ENCODE results near the gene IFNGR2. TPM values are rescaled to one million over a fixed set of nuclear protein-coding genes. Genes with fewer than 3 reads are reported as not detected.

Gene IFNGR2
- total RNA-seq, 1 experiment from 2014 or later = 87.7 TPM

GRCh38 chr21:33395891-33396331, 7.3 kb upstream of the IFNGR2 start:
- TF ChIP-seq CTCF (IDR thresholded peaks at IDR 0.05; ENCODE audit: unreplicated experiment) = no peak
- ChIA-PET POLR2A (interaction anchor here (0.6 to 1.5 kb wide), 5 partner anchors 11 to 54 kb away, joined by 3 to 10 read pairs (median 4); no protein-coding TSS in a partner anchor), CTCF (no interaction called here)
- Mint-ChIP-seq H3K4me1 (ENCODE audit: insufficient read depth, unreplicated experiment) (peaks cover 33% of the 10 kb centered on the region), H3K27me3 (ENCODE audit: insufficient read depth, unreplicated experiment) (no peaks in the 10 kb centered on the region), H3K9me3 (ENCODE audit: unreplicated experiment) (no peaks in the 10 kb centered on the region), H3K4me3 (ENCODE audit: unreplicated experiment) (no peak overlapping the region), H3K27ac (ENCODE audit: low read depth, unreplicated experiment) (no peak overlapping the region), H3K36me3 (ENCODE audit: insufficient read depth, unreplicated experiment) (no peaks in the 10 kb centered on the region)
- BruUV-seq (replicated peaks) = no TSS peak
- intact Hi-C loops (cut with micrococcal nuclease) = no loop called here
- DNase-seq (ENCODE audit: unreplicated experiment) = peak; percentile 73

DNA sequence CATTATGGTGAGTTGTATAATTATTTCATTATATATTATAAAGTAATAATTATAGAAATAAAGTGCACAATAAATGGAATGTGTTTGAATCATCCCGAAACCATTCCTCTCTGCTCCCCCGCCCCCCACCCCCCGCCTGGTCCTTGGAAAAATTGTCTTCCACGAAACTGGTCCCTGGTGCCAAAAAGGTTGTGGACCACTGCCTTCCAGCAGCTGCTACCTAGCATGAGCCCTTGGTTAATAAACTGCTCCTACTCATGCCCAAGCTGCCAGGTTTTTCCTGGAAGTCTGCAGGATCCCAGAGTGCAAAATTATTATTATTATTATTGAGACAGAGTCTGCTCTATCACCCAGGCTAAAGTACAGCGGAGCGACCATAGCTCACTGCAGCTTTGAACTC, 6.8 kb upstream of the IFNGR2 start:
- peak overlapping the region; percentile 39 for H3K27ac Mint-ChIP-seq (ENCODE audit: low read depth, unreplicated experiment)
- no TSS peak for BruUV-seq (replicated peaks)

DNA sequence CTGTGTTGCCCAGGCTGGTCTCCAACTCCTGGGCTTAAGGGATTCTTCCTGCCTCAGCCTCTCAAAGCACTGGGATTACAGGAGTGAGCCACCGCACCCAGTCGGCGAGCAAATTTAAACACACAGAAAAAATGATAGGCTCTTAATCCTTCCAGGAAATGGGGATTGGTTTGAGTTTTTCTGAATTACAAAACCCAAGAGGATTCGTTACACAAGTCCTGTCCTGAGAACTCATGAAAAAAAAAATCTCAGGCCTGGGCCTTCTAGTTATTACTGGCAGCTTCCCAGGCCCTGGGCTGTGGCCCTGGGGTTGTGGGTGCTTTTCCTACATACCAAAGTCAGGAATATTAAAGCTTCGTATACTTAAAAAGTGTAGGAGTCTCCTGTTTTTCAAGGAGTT, 6.3 kb upstream of the IFNGR2 start:
- POLR2A ChIA-PET = interaction anchor here (0.6 to 1.5 kb wide), 8 partner anchors 11 to 245 kb away, joined by 3 to 10 read pairs (median 4); partner anchors contain the start of gene CRYZL1
- no peak for TF ChIP-seq CTCF (IDR thresholded peaks at IDR 0.05; ENCODE audit: unreplicated experiment)

More for the DNA sequence above, 6.8 kb upstream of the IFNGR2 start:
- no peak for DNase-seq (ENCODE audit: unreplicated experiment)
- no peaks in the 10 kb centered on the region for H3K27me3 Mint-ChIP-seq (ENCODE audit: insufficient read depth, unreplicated experiment)
- no peaks in the 10 kb centered on the region for H3K36me3 Mint-ChIP-seq (ENCODE audit: insufficient read depth, unreplicated experiment)
- POLR2A ChIA-PET = interaction anchor here (0.6 to 1.5 kb wide), 7 partner anchors 11 to 173 kb away, joined by 3 to 10 read pairs (median 4); no protein-coding TSS in a partner anchor
- peaks cover 36% of the 10 kb centered on the region for H3K4me1 Mint-ChIP-seq (ENCODE audit: insufficient read depth, unreplicated experiment)
- no peak overlapping the region for H3K4me3 Mint-ChIP-seq (ENCODE audit: unreplicated experiment)
- intact Hi-C loops (cut with micrococcal nuclease) = no loop called here
- H3K9me3 Mint-ChIP-seq (ENCODE audit: unreplicated experiment) = no peaks in the 10 kb centered on the region
- CTCF ChIA-PET = no interaction called here
- TF ChIP-seq CTCF (IDR thresholded peaks at IDR 0.05; ENCODE audit: unreplicated experiment) = no peak

DNA sequence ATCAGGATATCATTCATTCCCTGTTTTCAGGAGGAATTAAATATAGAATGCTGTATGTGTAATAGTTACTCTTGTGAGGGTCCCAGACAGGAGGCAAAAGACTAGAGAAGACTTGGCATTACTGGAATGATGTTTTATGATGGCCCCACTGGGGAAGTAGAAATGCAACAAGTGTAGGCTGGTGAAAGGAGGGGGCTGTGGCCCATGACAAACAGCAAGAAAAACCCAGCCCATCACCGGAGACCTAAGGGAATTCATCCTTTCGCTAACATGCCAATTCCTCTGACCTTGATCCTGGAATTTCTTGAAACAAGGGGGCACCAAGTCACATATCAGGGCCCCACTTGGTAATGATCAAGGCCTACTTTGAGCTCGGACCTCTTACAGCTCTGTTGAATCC, 5.5 kb upstream of the IFNGR2 start:
- Mint-ChIP-seq H3K36me3 (ENCODE audit: insufficient read depth, unreplicated experiment) (no peaks in the 10 kb centered on the region), H3K4me1 (ENCODE audit: insufficient read depth, unreplicated experiment) (peaks cover 34% of the 10 kb centered on the region), H3K27me3 (ENCODE audit: insufficient read depth, unreplicated experiment) (no peaks in the 10 kb centered on the region), H3K9me3 (ENCODE audit: unreplicated experiment) (no peaks in the 10 kb centered on the region), H3K27ac (ENCODE audit: low read depth, unreplicated experiment) (no peak overlapping the region), H3K4me3 (ENCODE audit: unreplicated experiment) (no peak overlapping the region)
- CTCF ChIA-PET = interaction anchor here (0.6 to 0.7 kb wide), 3 partner anchors 13 to 128 kb away, joined by 3 to 6 read pairs (median 3); no protein-coding TSS in a partner anchor
- intact Hi-C loops (cut with micrococcal nuclease) = no loop called here
- DNase-seq (ENCODE audit: unreplicated experiment) = no peak
- no peak for TF ChIP-seq CTCF (IDR thresholded peaks at IDR 0.05; ENCODE audit: unreplicated experiment)
- POLR2A ChIA-PET = interaction anchor here (0.6 to 1.5 kb wide), 3 partner anchors 13 to 244 kb away, joined by 3 to 10 read pairs (median 3); partner anchors contain the start of gene CRYZL1
- no TSS peak for BruUV-seq (replicated peaks)

More for the DNA sequence above, 6.3 kb upstream of the IFNGR2 start:
- Mint-ChIP-seq H3K36me3 (ENCODE audit: insufficient read depth, unreplicated experiment) (no peaks in the 10 kb centered on the region), H3K27me3 (ENCODE audit: insufficient read depth, unreplicated experiment) (no peaks in the 10 kb centered on the region), H3K4me3 (ENCODE audit: unreplicated experiment) (no peak overlapping the region), H3K27ac (ENCODE audit: low read depth, unreplicated experiment) (peak overlapping the region; percentile 39), H3K9me3 (ENCODE audit: unreplicated experiment) (no peaks in the 10 kb centered on the region), H3K4me1 (ENCODE audit: insufficient read depth, unreplicated experiment) (peaks cover 40% of the 10 kb centered on the region)
- no TSS peak for BruUV-seq (replicated peaks)
- DNase-seq (ENCODE audit: unreplicated experiment) = peak; percentile 94
- intact Hi-C loops (cut with micrococcal nuclease) = no loop called here
- CTCF ChIA-PET = interaction anchor here (0.6 to 0.7 kb wide), 3 partner anchors 13 to 165 kb away, joined by 3 to 6 read pairs (median 3); no protein-coding TSS in a partner anchor

All from MCF 10A (cell line).